ENCODE results near the gene HGS.
"Not testable (repeated sequence)": the region's sequence is repeated elsewhere in the genome, so short reads cannot be mapped to it uniquely, and the experiment has no call there.

HGS gene

GRCh38 chr17:81720267-81721071 is 36.7 kb downstream of the HGS start:
- DNase-seq: no peak

DNA sequence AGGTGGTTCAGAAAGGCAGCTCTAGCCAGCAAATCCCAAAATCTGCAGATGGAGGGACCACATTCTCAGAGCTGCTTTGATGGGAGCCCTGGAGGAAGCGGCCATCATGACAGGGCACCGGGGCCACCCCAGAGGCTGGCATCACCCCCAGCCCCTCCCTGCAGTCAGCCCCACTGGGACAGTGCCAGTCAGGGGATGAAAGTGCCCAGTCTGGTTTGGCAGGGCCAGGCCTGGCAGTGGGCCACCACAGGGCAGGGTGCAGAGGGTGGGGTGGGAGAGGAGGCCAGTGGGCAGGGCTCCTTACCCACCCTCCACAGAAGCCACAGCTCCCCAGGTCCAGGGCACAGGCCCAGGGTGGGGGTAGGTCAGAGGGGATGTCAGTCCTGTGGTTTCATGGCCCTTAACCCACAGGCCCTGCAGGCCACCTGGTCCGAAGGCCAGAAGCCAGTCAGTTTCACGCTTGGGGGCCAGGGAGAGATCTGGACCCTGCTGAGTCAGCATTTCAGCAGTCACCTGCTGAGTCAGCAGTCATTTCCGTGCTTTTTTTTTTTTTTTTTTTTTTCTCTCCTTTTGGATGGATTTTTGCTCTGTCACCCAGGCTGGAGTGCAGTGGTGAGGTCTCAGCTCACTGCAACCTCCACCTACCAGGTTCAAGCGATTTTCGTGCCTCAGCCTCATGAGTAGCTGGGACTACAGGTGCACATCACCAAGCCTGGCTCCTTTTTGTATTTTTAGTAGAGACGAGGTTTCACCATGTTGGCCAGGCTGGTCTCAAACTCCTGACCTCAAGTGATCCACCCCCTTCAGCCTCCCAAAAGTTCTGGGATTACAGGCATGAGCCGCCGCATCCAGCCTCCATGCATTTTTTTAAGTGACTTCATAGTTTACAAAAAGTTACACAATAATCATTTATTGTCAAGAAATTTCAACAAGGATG is 38.6 kb downstream of the HGS start:
- no peak for DNase-seq

DNA sequence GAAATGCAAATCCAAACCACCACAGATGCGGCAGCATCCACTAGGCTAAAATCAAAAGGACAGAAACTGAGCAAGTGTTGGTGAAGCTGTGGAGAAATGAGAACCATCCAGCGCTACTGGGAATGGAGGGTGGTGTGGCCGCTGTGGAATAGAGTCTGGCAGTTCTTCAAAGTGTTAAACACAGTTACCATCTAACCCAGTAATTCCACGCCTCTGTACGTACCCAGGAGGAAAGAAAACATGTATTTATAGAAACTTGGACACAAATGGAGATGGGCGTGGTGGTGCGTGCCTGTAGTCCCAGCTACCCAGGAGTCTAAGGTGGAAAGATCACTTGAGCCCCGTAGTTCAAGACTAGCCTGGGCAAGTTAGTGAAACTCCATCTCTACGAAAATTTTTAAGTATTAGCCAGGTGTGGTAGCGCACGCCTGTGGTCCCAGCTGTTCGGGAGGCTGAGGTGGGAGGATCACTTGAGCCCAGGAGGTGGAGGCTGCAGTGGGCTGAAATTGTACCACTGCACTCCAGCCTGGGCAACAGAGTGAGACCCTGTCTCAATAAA is 39.9 kb downstream of the HGS start:
- no peak for DNase-seq

DNA sequence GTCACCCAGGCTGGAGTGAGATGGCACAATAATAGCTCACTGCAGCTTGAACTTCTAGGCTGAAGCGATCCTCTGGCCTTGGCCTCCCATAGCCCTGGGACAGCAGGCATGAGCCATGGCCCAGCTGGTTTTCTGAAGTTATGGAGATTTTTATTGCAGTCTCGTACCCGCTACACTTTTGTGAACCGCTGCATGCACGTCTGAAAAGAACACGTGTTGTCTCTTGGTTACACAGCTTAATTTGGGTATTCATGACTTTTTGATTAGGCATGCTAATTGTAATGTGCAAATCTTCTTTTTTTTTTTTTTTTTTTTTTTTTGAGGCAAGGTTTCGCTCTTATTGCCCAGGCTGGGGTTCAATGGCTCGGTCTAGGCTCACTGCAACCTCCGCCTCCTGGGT is 41.6 kb downstream of the HGS start:
- no peak for DNase-seq

DNA sequence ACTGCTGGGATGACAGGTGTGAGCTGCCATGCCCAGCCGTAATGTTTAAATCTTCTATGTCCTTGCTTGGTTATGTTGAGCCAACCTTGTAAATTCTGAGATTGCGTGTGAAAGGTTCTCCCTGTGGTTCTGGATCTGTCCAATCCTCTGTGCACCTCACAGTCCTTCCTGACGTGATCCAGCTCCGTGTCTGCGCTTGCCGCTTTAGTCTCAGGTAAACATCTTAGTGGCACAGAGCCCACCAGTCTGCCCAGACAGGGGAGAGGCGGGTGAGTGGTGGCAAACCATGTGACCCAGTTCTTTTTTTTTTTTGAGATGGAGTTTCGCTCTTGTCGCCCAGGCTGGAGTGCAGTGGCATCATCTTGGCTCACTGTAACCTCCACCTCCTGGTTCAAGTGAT is 42.2 kb downstream of the HGS start:
- DNase-seq: no peak

- DNase-seq: no peak
Observed at GRCh38 chr17:81727324-81728031, 43.7 kb downstream of the HGS start.

GRCh38 chr17:81733507-81734404 is 49.9 kb downstream of the HGS start:
- DNase-seq: peak; percentile 73

GRCh38 chr17:81734405-81735263 is 50.8 kb downstream of the HGS start:
- DNase-seq: no peak

GRCh38 chr17:81735264-81736102 is 51.7 kb downstream of the HGS start:
- DNase-seq: no peak

GRCh38 chr17:81737947-81738800 is 54.4 kb downstream of the HGS start:
- no peak for DNase-seq

DNA sequence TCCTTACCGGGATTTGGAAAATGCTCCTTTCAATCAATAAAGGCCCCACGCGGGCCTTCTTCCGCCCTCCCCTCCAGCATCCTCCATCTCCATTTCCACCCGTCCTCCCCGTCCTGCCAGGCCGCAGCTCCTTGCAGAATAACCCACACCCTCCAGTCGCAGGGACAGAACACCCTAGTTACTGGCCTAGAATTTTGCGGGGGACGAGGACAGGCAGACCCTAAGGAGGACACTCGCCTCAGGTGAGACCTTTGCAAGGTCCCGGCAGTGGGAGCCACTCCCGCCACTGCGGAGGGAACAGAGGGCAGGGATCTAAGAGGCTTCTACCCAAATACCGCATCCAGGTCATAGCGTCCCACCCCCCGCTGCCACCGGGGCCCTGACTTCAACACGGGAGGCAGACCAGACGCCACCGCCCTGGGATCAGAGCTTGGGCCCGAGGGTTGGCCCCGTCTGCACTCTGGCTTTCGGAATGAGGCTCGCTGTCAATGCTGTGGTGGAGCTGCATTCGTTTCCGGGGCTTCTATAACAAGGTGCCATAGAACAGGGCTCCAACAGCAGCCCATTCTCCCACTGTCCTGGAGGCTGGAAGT is 55.1 kb downstream of the HGS start:
- no peak for DNase-seq

DNA sequence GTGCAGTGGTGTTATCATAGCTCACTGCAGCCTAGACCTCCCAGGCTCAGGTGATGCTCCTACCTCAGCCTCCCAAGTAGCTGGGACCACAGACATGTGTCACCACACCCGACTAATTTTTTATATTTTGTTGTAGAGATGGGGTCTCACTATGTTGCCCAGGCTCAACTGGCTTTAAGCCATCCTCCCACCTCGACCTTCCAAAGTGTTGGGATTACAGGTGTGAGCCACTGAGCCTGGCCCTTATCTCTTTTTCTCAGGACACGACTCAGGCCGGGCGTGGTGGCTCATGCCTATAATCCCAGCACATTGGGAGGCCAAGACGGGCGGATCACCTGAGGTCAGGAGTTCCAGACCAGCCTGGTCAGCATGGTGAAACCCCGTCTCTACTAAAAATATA is 55.8 kb downstream of the HGS start:
- DNase-seq: not testable (repeated sequence)

- DNase-seq: no peak
Observed at GRCh38 chr17:81740395-81740961, 56.7 kb downstream of the HGS start.

GRCh38 chr17:81741049-81741593 is 57.3 kb downstream of the HGS start:
- DNase-seq: no peak

DNA sequence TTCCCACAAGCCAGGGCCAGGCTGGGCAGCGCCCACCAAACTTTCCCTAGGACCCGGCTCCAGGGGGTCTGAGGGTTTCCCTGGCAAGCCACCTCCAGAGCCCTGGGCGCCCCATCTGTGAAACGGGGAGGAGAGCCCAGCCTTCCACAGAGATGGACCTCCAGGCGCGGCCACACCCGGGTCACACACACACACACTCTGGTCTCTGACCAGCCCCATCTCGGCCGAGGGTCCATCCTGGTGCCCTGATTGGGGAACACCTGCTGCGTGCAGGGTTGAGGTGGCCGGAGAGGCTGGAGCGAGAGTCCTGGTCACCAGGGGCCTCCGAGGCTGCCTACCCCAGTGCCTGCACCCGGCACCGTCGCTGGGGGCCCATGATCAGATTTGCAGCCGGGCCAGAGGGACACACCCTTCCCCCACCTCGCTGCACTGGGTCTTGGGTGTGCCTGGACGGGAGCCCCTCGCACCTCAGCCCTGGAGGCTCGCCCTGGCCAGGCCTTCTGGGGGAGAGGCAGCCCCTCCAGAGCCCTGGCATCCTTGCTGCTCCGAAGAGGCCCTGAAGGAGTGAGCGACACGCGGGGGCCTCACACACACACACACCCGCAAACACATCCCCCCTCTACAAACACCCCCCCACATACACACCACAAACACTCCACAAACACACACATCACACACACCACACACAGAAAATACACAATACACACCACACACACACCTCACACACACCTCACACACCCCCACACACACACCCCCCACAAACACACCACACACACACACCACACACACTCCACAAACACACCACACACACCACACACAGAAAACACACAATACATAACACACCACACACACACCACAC is 58.0 kb downstream of the HGS start:
- DNase-seq: no peak
